Activated T-cell treated with anti-CD3 and anti-CD28 coated beads, Interleukin-2, amount 50 U/mL, for 4 hours (primary cell): Measurements from ENCODE around the gene TMEM132C. TPM values are rescaled to one million over a fixed set of nuclear protein-coding genes. Genes with fewer than 3 reads are reported as not detected.

Source experiments
- ATAC-seq, 2 donors: fragments of 200-7000 bp; cut with Tn5 transposase; one replicate each; pipeline ENCODE4 v1.10.0; 2021
- DNase-seq: peaks from one replicate; pipeline ENCODE4 v3.0.0-alpha.2; 2020
- H3K27me3 Mint-ChIP-seq: one replicate; pipeline ENCODE4 v1.8.0; 2021; ENCODE audit warnings: low read depth, mixed read lengths
- H3K36me3 Mint-ChIP-seq: one replicate; pipeline ENCODE4 v1.8.0; 2022; ENCODE audit warnings: mixed read lengths; ENCODE audit not compliant: insufficient read depth
- H3K4me1 Mint-ChIP-seq: one replicate; pipeline ENCODE4 v1.8.0; 2021; ENCODE audit warnings: low read depth, mixed read lengths
- H3K4me3 Mint-ChIP-seq: one replicate; pipeline ENCODE4 v1.8.0; 2021; ENCODE audit warnings: mild to moderate bottlenecking, moderate library complexity, mixed read lengths
- H3K9me3 Mint-ChIP-seq: one replicate; pipeline ENCODE4 v1.8.0; 2021; ENCODE audit warnings: mixed read lengths
- total RNA-seq, 3 donors: library from RNA; stranded (reverse); gene quantifications; one replicate each; pipeline ENCODE4 v1.2.1, GENCODE V29; 2021

The TMEM132C gene
- total RNA-seq, 3 donors from 2014 or later, result not detected

DNA sequence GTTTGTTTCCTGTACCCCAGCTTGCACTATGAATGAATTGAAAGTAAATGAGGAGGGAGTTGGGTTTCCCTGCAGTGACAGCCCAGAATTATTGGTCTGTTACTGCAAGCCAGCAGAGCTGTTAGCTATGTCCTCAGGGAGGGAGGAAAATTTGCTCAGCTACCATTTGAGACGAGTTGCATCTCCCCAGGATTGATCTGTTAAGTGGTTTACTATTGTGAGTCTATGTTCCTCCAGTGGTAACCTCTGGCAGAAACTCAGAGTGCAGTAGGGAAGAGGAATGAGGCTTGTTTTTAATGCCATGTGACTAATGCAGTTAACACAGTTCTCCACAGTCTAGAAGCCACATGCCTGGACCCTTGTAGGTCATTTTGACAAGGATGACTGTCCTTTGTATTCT, 382.9 kb downstream of the TMEM132C start:
- no peak overlapping the region for H3K4me3 Mint-ChIP-seq
- H3K4me1 Mint-ChIP-seq, result no peaks in the 10 kb centered on the region
- peaks cover 18% of the 10 kb centered on the region for H3K9me3 Mint-ChIP-seq
- DNase-seq (no peak), ATAC-seq (no peak)
- H3K36me3 Mint-ChIP-seq, result no peaks in the 10 kb centered on the region
- no peaks in the 10 kb centered on the region for H3K27me3 Mint-ChIP-seq

- ATAC-seq (no peak), DNase-seq (no peak)
- H3K4me1 Mint-ChIP-seq, result no peaks in the 10 kb centered on the region
- no peaks in the 10 kb centered on the region for H3K36me3 Mint-ChIP-seq
- no peaks in the 10 kb centered on the region for H3K27me3 Mint-ChIP-seq
- H3K9me3 Mint-ChIP-seq, result peaks cover 14% of the 10 kb centered on the region
- no peak overlapping the region for H3K4me3 Mint-ChIP-seq
These were observed 385.3 kb downstream of the TMEM132C start for GRCh38 chr12:128652136-128652751.

DNA sequence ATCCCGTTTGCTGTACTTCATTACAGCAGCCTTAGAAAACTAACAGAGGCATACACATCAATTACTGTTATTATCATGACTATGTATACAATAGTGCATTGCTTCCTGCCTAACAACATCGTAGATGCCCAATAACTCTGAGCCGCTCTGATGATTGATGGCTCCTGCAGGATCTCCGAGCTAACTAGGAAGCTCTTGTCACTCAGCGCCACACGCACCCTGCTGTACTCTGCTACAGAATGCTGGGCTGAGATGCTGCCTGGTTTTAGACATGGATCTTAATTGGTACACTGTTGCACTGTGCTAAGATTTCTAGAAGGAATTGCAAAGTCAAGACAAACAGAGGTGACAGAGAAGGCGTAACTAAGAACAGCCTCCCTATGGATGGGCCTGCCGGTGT, 387.5 kb downstream of the TMEM132C start:
- Mint-ChIP-seq H3K4me1 (no peaks in the 10 kb centered on the region), H3K27me3 (peaks cover 3% of the 10 kb centered on the region), H3K9me3 (peaks cover 4% of the 10 kb centered on the region), H3K4me3 (no peak overlapping the region), H3K36me3 (no peaks in the 10 kb centered on the region)
- ATAC-seq (no peak), DNase-seq (no peak)

GRCh38 chr12:128657378-128657777, 390.4 kb downstream of the TMEM132C start:
- ATAC-seq (no peak), DNase-seq (no peak)
- no peaks in the 10 kb centered on the region for H3K9me3 Mint-ChIP-seq
- no peaks in the 10 kb centered on the region for H3K4me1 Mint-ChIP-seq
- no peak overlapping the region for H3K4me3 Mint-ChIP-seq
- H3K27me3 Mint-ChIP-seq, result peaks cover 4% of the 10 kb centered on the region
- H3K36me3 Mint-ChIP-seq, result no peaks in the 10 kb centered on the region

- no peak for ATAC-seq
- peaks cover 4% of the 10 kb centered on the region for H3K27me3 Mint-ChIP-seq
- DNase-seq, result no peak
- H3K4me1 Mint-ChIP-seq, result no peaks in the 10 kb centered on the region
- no peaks in the 10 kb centered on the region for H3K9me3 Mint-ChIP-seq
- no peaks in the 10 kb centered on the region for H3K36me3 Mint-ChIP-seq
- H3K4me3 Mint-ChIP-seq, result no peak overlapping the region
These were observed 393.7 kb downstream of the TMEM132C start for GRCh38 chr12:128660532-128661225.

DNA sequence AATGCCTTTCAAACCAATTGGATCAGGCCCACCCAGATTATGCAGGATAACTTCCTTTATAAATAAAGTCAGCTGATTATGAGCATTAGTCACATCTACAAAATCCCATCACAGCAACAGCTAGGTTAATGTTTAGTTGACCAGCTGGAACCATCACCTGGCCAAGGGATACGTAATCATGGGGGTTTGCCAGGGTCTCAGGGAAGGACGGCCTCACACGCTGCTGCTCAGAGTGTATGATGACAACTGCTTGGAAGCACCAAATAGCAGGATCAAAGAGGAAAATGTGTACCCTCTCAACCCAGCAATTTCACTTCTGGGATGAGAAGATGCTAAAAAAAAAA, 394.2 kb downstream of the TMEM132C start:
- ATAC-seq (no peak), DNase-seq (no peak)
- H3K4me3 Mint-ChIP-seq, result no peak overlapping the region
- H3K4me1 Mint-ChIP-seq, result no peaks in the 10 kb centered on the region
- H3K36me3 Mint-ChIP-seq, result no peaks in the 10 kb centered on the region
- no peaks in the 10 kb centered on the region for H3K9me3 Mint-ChIP-seq
- peaks cover 4% of the 10 kb centered on the region for H3K27me3 Mint-ChIP-seq

- H3K4me3 Mint-ChIP-seq, result no peak overlapping the region
- ATAC-seq, result no peak
- no peaks in the 10 kb centered on the region for H3K36me3 Mint-ChIP-seq
- no peaks in the 10 kb centered on the region for H3K9me3 Mint-ChIP-seq
- H3K4me1 Mint-ChIP-seq, result no peaks in the 10 kb centered on the region
- H3K27me3 Mint-ChIP-seq, result peaks cover 4% of the 10 kb centered on the region
- DNase-seq, result no peak
These were observed 395.1 kb downstream of the TMEM132C start for GRCh38 chr12:128662101-128662500.

DNA sequence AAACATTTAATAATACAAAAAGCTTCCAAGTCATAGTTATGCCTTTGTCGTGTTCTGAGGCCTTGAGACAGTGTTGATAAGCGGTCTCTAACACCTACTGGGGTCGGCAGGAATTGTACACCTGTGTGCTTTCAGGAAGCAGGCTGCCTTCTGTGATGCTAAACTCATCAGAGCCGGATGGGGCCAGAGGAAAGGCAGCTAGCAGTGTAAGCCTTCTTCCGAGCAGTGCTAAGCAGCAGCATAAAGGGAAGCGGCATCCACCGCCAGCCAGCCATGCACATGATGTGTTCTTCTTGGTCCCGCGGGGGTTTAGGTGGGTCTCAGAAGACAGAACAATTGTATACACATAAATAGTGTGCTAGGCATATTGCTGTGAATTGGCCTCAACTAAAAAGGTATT, 397.5 kb downstream of the TMEM132C start:
- Mint-ChIP-seq H3K4me1 (no peaks in the 10 kb centered on the region), H3K36me3 (no peaks in the 10 kb centered on the region), H3K9me3 (no peaks in the 10 kb centered on the region), H3K4me3 (no peak overlapping the region), H3K27me3 (peaks cover 2% of the 10 kb centered on the region)
- DNase-seq, result no peak
- no peak for ATAC-seq

- Mint-ChIP-seq H3K27me3 (no peaks in the 10 kb centered on the region), H3K4me3 (no peak overlapping the region), H3K4me1 (peaks cover 2% of the 10 kb centered on the region), H3K36me3 (no peaks in the 10 kb centered on the region), H3K9me3 (peaks cover 3% of the 10 kb centered on the region)
- ATAC-seq, result no peak
- no peak for DNase-seq
These were observed 400.2 kb downstream of the TMEM132C start for GRCh38 chr12:128667193-128667592.

DNA sequence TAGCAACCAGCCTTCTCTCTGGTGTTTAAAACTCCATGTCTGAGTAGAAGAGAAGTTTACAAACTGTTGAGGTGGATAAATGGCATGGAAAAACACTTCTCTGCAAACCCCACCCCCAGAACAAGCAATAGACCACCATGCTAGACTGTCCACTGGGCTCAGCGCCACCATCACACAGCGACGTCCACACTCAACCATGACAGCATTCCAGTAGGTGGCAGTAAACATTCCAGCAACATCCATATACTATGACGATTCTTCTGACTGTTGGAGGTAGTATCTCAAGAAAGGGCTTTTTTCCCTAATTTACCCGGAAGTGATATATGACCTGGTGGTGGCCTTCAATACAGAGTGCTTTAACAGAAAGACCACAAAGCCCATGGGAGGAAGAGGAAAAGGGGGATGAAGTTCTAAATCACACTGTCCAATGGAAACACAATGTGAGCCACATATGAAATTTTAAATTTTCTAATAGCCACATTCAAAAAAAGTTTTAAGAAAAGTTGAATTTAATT, 404.6 kb downstream of the TMEM132C start:
- DNase-seq (no peak), ATAC-seq (no peak)
- Mint-ChIP-seq H3K4me1 (peaks cover 4% of the 10 kb centered on the region), H3K36me3 (no peaks in the 10 kb centered on the region), H3K9me3 (peaks cover 3% of the 10 kb centered on the region), H3K4me3 (no peak overlapping the region), H3K27me3 (no peaks in the 10 kb centered on the region)

DNA sequence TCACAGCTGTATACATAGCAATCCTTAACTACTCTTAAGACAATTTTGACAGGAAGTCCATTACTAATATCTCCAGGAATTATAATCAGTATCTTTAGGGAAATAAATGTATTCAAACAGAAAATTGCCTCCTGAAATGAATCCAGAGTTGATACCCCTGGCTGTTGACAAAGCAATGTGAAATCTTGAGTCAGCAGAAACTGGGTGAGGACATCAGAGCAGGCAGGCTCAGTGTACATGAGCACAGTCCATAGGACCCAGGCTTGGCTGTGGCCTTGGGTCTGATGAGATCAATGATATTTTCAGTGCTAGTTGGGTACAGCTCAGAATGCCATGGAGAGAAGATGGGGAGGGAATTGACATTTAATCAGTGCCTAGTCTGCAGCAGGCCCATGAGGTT, 405.5 kb downstream of the TMEM132C start:
- Mint-ChIP-seq H3K4me3 (no peak overlapping the region), H3K4me1 (peaks cover 4% of the 10 kb centered on the region), H3K27me3 (peaks cover 2% of the 10 kb centered on the region), H3K36me3 (no peaks in the 10 kb centered on the region), H3K9me3 (peaks cover 3% of the 10 kb centered on the region)
- ATAC-seq (no peak), DNase-seq (no peak)

- H3K4me1 Mint-ChIP-seq, result peaks cover 4% of the 10 kb centered on the region
- H3K4me3 Mint-ChIP-seq, result no peak overlapping the region
- DNase-seq (no peak), ATAC-seq (no peak)
- no peaks in the 10 kb centered on the region for H3K36me3 Mint-ChIP-seq
- H3K9me3 Mint-ChIP-seq, result peaks cover 3% of the 10 kb centered on the region
- peaks cover 2% of the 10 kb centered on the region for H3K27me3 Mint-ChIP-seq
These were observed 405.9 kb downstream of the TMEM132C start for GRCh38 chr12:128672893-128673292.

DNA sequence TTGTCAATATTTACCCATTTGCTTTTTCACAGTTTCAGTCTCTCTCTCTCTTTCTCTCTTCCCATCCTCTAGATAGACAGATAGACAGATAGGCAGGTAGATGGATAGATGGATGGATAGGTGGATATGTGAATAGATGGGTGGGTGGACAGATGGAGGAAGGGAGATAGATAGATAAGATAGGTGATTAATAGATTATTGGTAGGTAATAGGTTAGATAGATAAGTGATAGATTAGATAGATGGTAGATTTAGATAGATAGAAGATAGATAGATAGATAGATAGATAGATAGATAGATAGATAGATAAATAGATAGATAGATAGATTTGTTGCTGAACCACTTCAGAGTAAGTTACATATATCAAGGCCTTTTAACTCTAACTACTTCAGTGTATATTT, 408.6 kb downstream of the TMEM132C start:
- no peak for ATAC-seq
- Mint-ChIP-seq H3K27me3 (peaks cover 2% of the 10 kb centered on the region), H3K4me3 (no peak overlapping the region), H3K9me3 (peaks cover 5% of the 10 kb centered on the region), H3K4me1 (peaks cover 4% of the 10 kb centered on the region), H3K36me3 (no peaks in the 10 kb centered on the region)
- DNase-seq, result no peak

DNA sequence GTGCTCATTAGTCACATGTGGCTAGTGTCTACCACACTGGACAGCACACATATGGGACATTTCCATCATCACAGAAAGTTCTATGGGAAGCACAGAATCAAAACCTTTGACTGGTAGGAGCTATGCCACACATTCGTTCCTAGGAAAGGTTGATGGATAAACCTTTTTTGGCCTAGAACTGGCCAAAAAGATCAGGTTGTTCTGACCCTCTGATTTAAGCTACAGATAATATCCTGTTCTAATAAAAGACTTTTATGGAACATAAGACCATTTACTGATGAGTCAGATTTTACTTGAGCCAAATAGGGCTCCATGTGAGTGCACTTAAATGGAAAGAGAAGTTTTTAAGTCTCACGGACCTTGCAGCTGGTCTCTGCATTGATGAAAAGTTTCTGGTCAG, 413.6 kb downstream of the TMEM132C start:
- peaks cover 7% of the 10 kb centered on the region for H3K9me3 Mint-ChIP-seq
- ATAC-seq (no peak), DNase-seq (no peak)
- no peaks in the 10 kb centered on the region for H3K36me3 Mint-ChIP-seq
- H3K4me3 Mint-ChIP-seq, result no peak overlapping the region
- H3K27me3 Mint-ChIP-seq, result peaks cover 9% of the 10 kb centered on the region
- H3K4me1 Mint-ChIP-seq, result no peaks in the 10 kb centered on the region

DNA sequence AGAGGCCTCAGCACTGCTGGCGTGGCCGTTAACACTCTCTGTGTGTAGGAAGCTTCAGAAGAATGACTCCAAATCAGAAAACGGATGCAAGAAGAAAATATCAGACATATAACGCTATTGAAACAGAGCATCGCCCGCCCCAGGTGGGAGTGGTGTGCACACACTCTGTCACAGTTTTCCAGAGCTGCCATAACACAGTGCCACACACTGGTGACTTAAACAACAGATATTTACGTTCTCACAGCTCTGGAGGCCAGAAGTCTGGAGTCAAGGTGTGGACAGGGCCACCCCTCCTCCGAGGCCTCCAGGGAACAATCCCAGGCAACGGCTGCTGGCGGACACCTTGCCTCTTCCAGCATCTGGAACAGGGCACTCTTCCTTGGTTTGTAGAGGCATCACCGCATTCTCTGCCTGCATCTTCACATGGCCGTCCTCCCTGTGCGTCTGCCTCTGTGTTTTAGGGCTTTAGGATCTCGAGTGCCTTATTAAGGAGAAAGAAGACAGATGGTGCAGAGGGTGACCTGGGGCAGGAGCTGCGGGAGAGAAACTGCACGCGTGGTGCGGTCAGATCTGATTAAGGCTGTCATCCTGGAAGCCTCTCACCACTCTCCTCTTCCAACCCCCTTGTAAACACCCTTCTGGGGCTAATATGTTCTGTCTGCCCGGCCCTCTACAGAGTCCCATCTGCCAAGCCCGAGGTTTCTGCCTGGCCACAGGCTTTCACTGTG, 415.7 kb downstream of the TMEM132C start:
- Mint-ChIP-seq H3K36me3 (no peaks in the 10 kb centered on the region), H3K27me3 (peaks cover 7% of the 10 kb centered on the region), H3K4me3 (no peak overlapping the region), H3K9me3 (peaks cover 7% of the 10 kb centered on the region), H3K4me1 (no peaks in the 10 kb centered on the region)
- no peak for ATAC-seq
- no peak for DNase-seq
